ENCODE results near the gene PLPP4. TPM values are rescaled to one million over a fixed set of nuclear protein-coding genes. Genes with fewer than 3 reads are reported as not detected.

Gene PLPP4
- total RNA-seq, 1 donor from 2014 or later, result 2.5 TPM

DNA sequence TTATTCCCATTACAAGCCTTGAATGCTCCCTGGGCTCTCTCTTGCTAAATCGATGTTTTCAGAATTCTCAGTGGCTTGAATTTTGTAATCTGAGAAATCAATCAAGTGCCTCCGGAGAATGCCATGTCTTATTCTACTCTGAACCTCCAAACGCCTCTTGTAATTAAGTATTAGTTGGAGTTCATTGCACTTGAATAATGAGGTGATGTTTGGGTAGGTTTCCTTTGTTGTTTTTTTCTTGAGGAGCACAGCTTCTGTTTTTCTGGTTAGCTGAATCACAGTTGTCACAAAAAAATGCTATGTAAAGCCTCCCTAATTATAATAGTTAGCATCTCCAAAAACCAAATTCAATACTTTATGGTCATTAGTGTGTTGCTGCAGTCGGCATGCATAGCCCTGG, 100.3 kb downstream of the PLPP4 start:
- DNase-seq (ENCODE audit: extremely low spot score in 2 of 2), result no peak
- TF ChIP-seq POLR2AphosphoS5 (IDR thresholded peaks at IDR 0.05; ENCODE audit: insufficient read depth in 1 of 2, low read depth in 1 of 2), result no peak
- TF ChIP-seq POLR2A (IDR thresholded peaks at IDR 0.05), result no peak
- TF ChIP-seq, protein P1, sequence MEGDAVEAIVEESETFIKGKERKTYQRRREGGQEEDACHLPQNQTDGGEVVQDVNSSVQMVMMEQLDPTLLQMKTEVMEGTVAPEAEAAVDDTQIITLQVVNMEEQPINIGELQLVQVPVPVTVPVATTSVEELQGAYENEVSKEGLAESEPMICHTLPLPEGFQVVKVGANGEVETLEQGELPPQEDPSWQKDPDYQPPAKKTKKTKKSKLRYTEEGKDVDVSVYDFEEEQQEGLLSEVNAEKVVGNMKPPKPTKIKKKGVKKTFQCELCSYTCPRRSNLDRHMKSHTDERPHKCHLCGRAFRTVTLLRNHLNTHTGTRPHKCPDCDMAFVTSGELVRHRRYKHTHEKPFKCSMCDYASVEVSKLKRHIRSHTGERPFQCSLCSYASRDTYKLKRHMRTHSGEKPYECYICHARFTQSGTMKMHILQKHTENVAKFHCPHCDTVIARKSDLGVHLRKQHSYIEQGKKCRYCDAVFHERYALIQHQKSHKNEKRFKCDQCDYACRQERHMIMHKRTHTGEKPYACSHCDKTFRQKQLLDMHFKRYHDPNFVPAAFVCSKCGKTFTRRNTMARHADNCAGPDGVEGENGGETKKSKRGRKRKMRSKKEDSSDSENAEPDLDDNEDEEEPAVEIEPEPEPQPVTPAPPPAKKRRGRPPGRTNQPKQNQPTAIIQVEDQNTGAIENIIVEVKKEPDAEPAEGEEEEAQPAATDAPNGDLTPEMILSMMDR (IDR thresholded peaks at IDR 0.05), result no peak
- Histone ChIP-seq H3K36me3 (no peaks in the 10 kb centered on the region), H3K9me3 (peaks cover 9% of the 10 kb centered on the region), H3K4me3 (no peak overlapping the region), H3K4me1 (no peaks in the 10 kb centered on the region), H3K27ac (no peak overlapping the region), H3K27me3 (no peaks in the 10 kb centered on the region)
- intact Hi-C loops (cut with DNase I), result no loop called here

DNA sequence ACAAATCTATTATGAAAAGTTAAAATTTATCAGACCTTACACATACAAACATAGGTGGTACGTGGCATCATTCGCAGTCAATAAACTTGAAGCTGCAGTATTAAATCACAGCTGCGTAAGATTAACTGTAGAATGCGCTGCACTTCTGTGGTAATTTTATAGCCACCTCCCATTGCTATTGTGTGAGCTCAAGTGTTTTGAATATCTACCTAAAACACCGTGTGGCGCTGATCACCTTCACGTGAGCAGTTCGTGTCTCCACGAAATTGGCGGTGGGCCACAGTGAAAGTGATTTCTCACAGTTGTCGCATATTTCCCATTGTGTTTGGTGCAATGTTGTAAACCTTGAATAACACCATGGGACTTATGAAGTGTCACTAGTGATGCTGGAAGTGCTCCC, 102.8 kb downstream of the PLPP4 start:
- intact Hi-C loops (cut with DNase I), result no loop called here
- TF ChIP-seq, protein P1 (IDR thresholded peaks at IDR 0.05), result no peak
- TF ChIP-seq POLR2A (IDR thresholded peaks at IDR 0.05) (no peak), POLR2AphosphoS5 (IDR thresholded peaks at IDR 0.05; ENCODE audit: insufficient read depth in 1 of 2, low read depth in 1 of 2) (no peak)

DNA sequence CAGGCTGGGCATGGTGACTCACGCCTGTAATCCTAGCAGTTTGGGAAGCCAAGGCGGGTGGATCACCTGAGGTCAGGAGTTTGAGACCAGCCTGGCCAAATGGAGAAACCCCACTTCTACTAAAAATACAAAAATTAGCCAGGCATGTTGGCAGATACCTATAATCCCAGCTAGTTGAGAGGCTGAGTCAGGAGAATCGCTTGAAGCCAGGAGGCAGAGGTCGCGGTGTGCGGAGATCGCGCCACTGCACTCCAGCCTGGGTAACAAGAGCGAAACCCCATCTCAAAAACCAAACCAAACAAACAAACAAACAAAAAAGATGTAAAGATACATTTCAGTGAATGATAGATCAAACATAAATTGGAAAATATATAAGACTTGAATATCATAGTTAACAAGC, 105.9 kb downstream of the PLPP4 start:
- Histone ChIP-seq H3K4me3 (no peak overlapping the region), H3K36me3 (no peaks in the 10 kb centered on the region), H3K27me3 (no peaks in the 10 kb centered on the region), H3K4me1 (no peaks in the 10 kb centered on the region), H3K9me3 (no peaks in the 10 kb centered on the region), H3K27ac (no peak overlapping the region)
- TF ChIP-seq POLR2A (IDR thresholded peaks at IDR 0.05) (no peak), POLR2AphosphoS5 (IDR thresholded peaks at IDR 0.05; ENCODE audit: insufficient read depth in 1 of 2, low read depth in 1 of 2) (no peak)
- TF ChIP-seq, protein P1 (IDR thresholded peaks at IDR 0.05), result no peak
- peak in 1 of 2 donors; percentile 5 for DNase-seq (ENCODE audit: extremely low spot score in 2 of 2)
- intact Hi-C loops (cut with DNase I), result no loop called here

More for the DNA sequence above, 102.8 kb downstream of the PLPP4 start:
- H3K9me3 ChIP-seq, result no peaks in the 10 kb centered on the region
- no peaks in the 10 kb centered on the region for H3K27me3 ChIP-seq
- H3K27ac ChIP-seq, result no peak overlapping the region
- no peak for DNase-seq (ENCODE audit: extremely low spot score in 2 of 2)
- H3K36me3 ChIP-seq, result no peaks in the 10 kb centered on the region
- H3K4me3 ChIP-seq, result no peak overlapping the region
- H3K4me1 ChIP-seq, result no peaks in the 10 kb centered on the region

DNA sequence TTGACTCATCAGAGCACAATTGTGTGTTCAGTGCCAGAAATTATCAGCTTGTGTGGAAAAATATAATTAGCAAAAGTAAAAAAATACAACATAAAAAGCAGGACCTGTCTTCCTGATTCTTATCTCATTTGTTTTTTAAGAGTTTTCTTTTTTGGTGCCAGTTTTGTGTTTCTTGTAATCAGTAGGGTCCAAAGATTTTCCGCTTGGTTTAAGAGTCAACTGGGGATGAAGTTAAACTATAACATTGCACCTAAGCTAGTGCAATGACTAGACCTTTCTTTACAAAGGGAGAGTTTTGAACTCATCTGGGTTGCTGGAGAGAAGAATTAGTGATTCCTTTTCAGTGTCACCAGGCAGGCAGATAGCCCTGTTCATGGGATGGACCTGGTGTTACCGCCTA, 113.4 kb downstream of the PLPP4 start:
- Histone ChIP-seq H3K4me3 (no peak overlapping the region), H3K4me1 (no peaks in the 10 kb centered on the region), H3K27ac (no peak overlapping the region), H3K27me3 (no peaks in the 10 kb centered on the region), H3K36me3 (no peaks in the 10 kb centered on the region), H3K9me3 (no peaks in the 10 kb centered on the region)
- DNase-seq (ENCODE audit: extremely low spot score in 2 of 2), result no peak
- TF ChIP-seq POLR2AphosphoS5 (IDR thresholded peaks at IDR 0.05; ENCODE audit: insufficient read depth in 1 of 2, low read depth in 1 of 2) (no peak), POLR2A (IDR thresholded peaks at IDR 0.05) (no peak)
- TF ChIP-seq, protein P1 (IDR thresholded peaks at IDR 0.05), result no peak
- intact Hi-C loops (cut with DNase I), result no loop called here

DNA sequence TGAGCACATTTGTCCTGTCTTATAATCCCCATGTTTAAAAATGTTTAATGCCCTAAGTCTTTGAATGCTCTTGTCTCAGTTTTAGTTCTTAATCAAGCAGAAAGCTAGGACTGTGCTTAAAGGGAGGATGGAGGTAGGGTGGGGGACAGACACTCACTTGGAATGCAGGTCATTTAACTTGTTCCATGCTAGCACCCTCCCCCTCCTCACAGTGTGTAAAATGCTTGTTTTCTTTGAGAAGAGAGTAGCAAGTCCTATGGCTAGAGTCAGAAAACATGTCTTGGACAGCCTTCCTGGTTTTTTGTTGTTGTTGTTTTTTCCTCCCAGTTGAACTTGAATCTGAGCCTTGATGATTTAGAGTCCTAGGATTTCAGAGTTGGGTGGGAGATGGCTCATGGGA, 114.2 kb downstream of the PLPP4 start:
- H3K4me3 ChIP-seq, result no peak overlapping the region
- TF ChIP-seq, protein P1 (IDR thresholded peaks at IDR 0.05), result no peak
- no peak for TF ChIP-seq POLR2A (IDR thresholded peaks at IDR 0.05)
- no peak for TF ChIP-seq POLR2AphosphoS5 (IDR thresholded peaks at IDR 0.05; ENCODE audit: insufficient read depth in 1 of 2, low read depth in 1 of 2)
- no peaks in the 10 kb centered on the region for H3K9me3 ChIP-seq
- intact Hi-C loops (cut with DNase I), result no loop called here
- no peaks in the 10 kb centered on the region for H3K36me3 ChIP-seq
- no peak for DNase-seq (ENCODE audit: extremely low spot score in 2 of 2)
- H3K4me1 ChIP-seq, result no peaks in the 10 kb centered on the region
- no peak overlapping the region for H3K27ac ChIP-seq
- no peaks in the 10 kb centered on the region for H3K27me3 ChIP-seq
